Mesenchymal stem cell (in vitro differentiated cells and primary cell): ENCODE data around the gene MARCKSL1.
A peak's percentile ranks its signal among the peaks of the same experiment; 100 is the strongest.

Experiments
- DNase-seq: peaks from one replicate; pipeline ENCODE4 v3.0.0-alpha.2; 2013
- H2AFZ ChIP-seq: one replicate; pipeline ENCODE4 v1.6.1; 2013; ENCODE audit warnings: low read depth, mild to moderate bottlenecking, control low read depth, inconsistent platforms, low read length, moderate library complexity
- H2AK5ac ChIP-seq: 2 replicates; pipeline ENCODE4 v1.6.1; 2013; ENCODE audit warnings: low read length, moderate library complexity, mild to moderate bottlenecking, inconsistent platforms; ENCODE audit not compliant: severe bottlenecking
- H2BK120ac ChIP-seq: one replicate; pipeline ENCODE4 v1.6.1; 2013; ENCODE audit warnings: low read depth, mild to moderate bottlenecking, inconsistent platforms, low read length, moderate library complexity
- H2BK12ac ChIP-seq, 2 experiments: one replicate each; pipeline ENCODE4 v1.6.1; 2013; ENCODE audit warnings: inconsistent platforms in 2 of 2, low read length in 2 of 2, mild to moderate bottlenecking in 2 of 2, moderate library complexity in 2 of 2, control low read depth in 1 of 2
- H2BK15ac ChIP-seq: one replicate; pipeline ENCODE4 v1.6.1; 2013; ENCODE audit warnings: mild to moderate bottlenecking, low read depth, inconsistent platforms; ENCODE audit not compliant: poor library complexity, severe bottlenecking
- H2BK5ac ChIP-seq: 2 replicates; pipeline ENCODE4 v1.6.1; 2013; ENCODE audit warnings: low read depth, mild to moderate bottlenecking, low read length, control low read depth, inconsistent platforms; ENCODE audit not compliant: poor library complexity, severe bottlenecking
- H3K14ac ChIP-seq, 2 experiments: one replicate each; pipeline ENCODE4 v1.6.1; 2013; ENCODE audit warnings: inconsistent platforms in 2 of 2, low read length in 2 of 2, control low read depth in 1 of 2, mild to moderate bottlenecking in 1 of 2, moderate library complexity in 1 of 2
- H3K18ac ChIP-seq, 2 experiments: one replicate each; pipeline ENCODE4 v1.6.1; 2013; ENCODE audit warnings: inconsistent platforms in 2 of 2, low read length in 2 of 2, control low read depth in 1 of 2, low read depth in 1 of 2, mild to moderate bottlenecking in 1 of 2
- H3K23ac ChIP-seq, 2 experiments: one replicate each; pipeline ENCODE4 v1.6.1; 2013; ENCODE audit warnings: inconsistent platforms in 2 of 2, low read length in 2 of 2, mild to moderate bottlenecking in 2 of 2, moderate library complexity in 2 of 2, control low read depth in 1 of 2
- H3K27ac ChIP-seq: 2 replicates; pipeline ENCODE4 v1.5.1; 2013; ENCODE audit warnings: mild to moderate bottlenecking, moderate library complexity, low read length, control low read depth, inconsistent platforms; ENCODE audit not compliant: poor library complexity, severe bottlenecking
- H3K27me3 ChIP-seq, 2 experiments: 2 replicates each; pipeline versions ENCODE4 v1.6.1 to v1.7.0; 2013; ENCODE audit warnings: low read length in 2 of 2, mild to moderate bottlenecking in 2 of 2, moderate library complexity in 2 of 2, control low read depth in 1 of 2, inconsistent platforms in 1 of 2; ENCODE audit not compliant: control insufficient read depth in 1 of 2, insufficient read depth in 1 of 2
- H3K36me3 ChIP-seq, 2 experiments: 2 replicates each; pipeline versions ENCODE4 v1.6.1 to v1.7.0; 2013; ENCODE audit warnings: low read length in 2 of 2, control low read depth in 1 of 2, inconsistent platforms in 1 of 2, low read depth in 1 of 2, mild to moderate bottlenecking in 1 of 2; ENCODE audit not compliant: insufficient read depth in 2 of 2, control insufficient read depth in 1 of 2
- H3K4ac ChIP-seq, 2 experiments: one replicate each; pipeline ENCODE4 v1.6.1; 2013; ENCODE audit warnings: inconsistent platforms in 2 of 2, low read length in 2 of 2, mild to moderate bottlenecking in 2 of 2, moderate library complexity in 2 of 2, control low read depth in 1 of 2, low read depth in 1 of 2
- H3K4me1 ChIP-seq: 2 replicates; pipeline ENCODE4 v1.6.1; 2013; ENCODE audit warnings: low read depth, low read length, control low read depth; ENCODE audit not compliant: control insufficient read depth, insufficient read depth
- H3K4me2 ChIP-seq: 2 replicates; pipeline ENCODE4 v1.6.1; 2013; ENCODE audit warnings: low read length, mild to moderate bottlenecking, inconsistent platforms; ENCODE audit not compliant: poor library complexity, severe bottlenecking
- H3K4me3 ChIP-seq, 2 experiments: 2 replicates each; pipeline versions ENCODE4 v1.5.1 to v1.7.0; 2013; ENCODE audit warnings: low read length in 2 of 2, mild to moderate bottlenecking in 2 of 2, control low read depth in 1 of 2, low read depth in 1 of 2; ENCODE audit not compliant: insufficient read depth in 1 of 2
- H3K79me1 ChIP-seq: replicated peaks from 2 replicates; pipeline ENCODE4 v1.6.1; 2013; ENCODE audit warnings: mild to moderate bottlenecking, control low read depth, low read length, inconsistent platforms; ENCODE audit not compliant: poor library complexity, severe bottlenecking
- H3K9ac ChIP-seq: 2 replicates; pipeline ENCODE4 v1.7.0; 2013; ENCODE audit warnings: mild to moderate bottlenecking, low read length, moderate library complexity
- H3K9me3 ChIP-seq: 2 replicates; pipeline ENCODE4 v1.7.0; 2013; ENCODE audit warnings: mild to moderate bottlenecking, low read length; ENCODE audit not compliant: control insufficient read depth
- H4K8ac ChIP-seq: one replicate; pipeline ENCODE4 v1.6.1; 2013; ENCODE audit warnings: inconsistent platforms, mild to moderate bottlenecking, low read length, moderate library complexity
- H4K91ac ChIP-seq: one replicate; pipeline ENCODE4 v1.6.1; 2013; ENCODE audit warnings: mild to moderate bottlenecking, low read length, inconsistent platforms
- WGBS: methylation state at CpG from one replicate; pipeline ENCODE4 v1.1.7; 2013; ENCODE audit warnings: mixed read lengths; 5-methylcytosine and 5-hydroxymethylcytosine counted together

MARCKSL1 gene

DNA sequence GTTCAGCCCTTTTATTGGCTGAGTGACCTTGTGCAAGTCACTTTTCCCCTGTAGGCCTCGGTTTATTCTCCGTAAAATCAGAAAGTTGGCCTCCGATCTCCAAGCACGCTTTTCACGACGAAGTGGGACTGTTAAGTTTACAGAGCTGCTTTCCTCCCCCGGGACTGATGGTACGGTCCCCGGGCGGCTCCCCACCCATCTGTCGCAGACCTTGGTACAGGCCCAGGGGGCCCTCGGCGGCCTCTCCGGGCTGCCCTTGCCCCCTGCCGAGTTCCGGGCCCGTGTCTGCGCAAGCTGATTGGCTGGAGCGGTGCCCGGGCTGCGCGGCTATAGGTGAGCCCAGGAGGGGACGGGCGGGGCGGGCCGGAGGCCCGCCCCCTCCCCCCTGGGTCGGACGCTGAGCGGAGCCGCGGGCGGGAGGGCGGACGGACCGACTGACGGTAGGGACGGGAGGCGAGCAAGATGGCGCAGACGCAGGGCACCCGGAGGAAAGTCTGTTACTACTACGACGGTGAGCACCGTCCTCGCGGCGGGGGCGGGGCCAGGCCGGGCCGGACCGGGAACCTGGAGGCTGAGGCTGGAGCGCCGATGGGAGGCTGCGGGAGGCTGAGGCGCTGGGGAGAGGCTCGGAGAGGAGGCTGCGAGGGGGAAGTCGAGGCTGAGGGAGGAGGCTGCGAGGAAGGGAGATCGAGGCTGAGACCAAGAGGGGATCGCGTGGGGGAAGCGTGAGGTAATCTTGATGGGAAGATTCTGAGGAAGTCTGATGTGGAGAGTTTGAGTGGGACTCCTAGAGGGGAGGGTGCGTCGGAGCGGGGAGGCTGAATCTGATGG is 44.1 kb downstream of the MARCKSL1 start, which contains the start of gene HDAC1:
Gene HDAC1, plus strand, starts transcription at position 376 of the 831 bp plus-strand sequence. Its CDS starts 87 bp downstream, at position 463.
- peaks cover 2% of the 10 kb centered on the region for H3K79me1 ChIP-seq
- peak; percentile 95 for DNase-seq
- H2AFZ ChIP-seq: peak within 1 kb of the TSS; percentile 58
- H3K36me3 ChIP-seq: peaks cover 0 to 3% of the 10 kb centered on the region in 2 experiments
- peak within 1 kb of the TSS; percentile 53 for H2AK5ac ChIP-seq
- H4K8ac ChIP-seq: peak within 1 kb of the TSS; percentile 97
- H3K27ac ChIP-seq: peak within 1 kb of the TSS; percentile 64
- H2BK5ac ChIP-seq: peak within 1 kb of the TSS; percentile 71
- peak within 1 kb of the TSS; percentile 96 for H2BK120ac ChIP-seq
- H3K4me1 ChIP-seq: peaks cover 7% of the 10 kb centered on the region
- no peaks in the 10 kb centered on the region for H3K27me3 ChIP-seq
- H4K91ac ChIP-seq: peak within 1 kb of the TSS; percentile 95
- H3K4me2 ChIP-seq: peak within 1 kb of the TSS; percentile 67
- peak within 1 kb of the TSS; percentile 78 to 94 for H3K4me3 ChIP-seq
- H2BK15ac ChIP-seq: peak within 1 kb of the TSS; percentile 77
- peak within 1 kb of the TSS; percentile 3 to 46 for H2BK12ac ChIP-seq
- H3K9ac ChIP-seq: peak within 1 kb of the TSS; percentile 87
- H3K18ac ChIP-seq: peak within 1 kb of the TSS; percentile 69 to 99
- WGBS: 1% methylated on average over 61 of the region's 67 CpGs
- peak within 1 kb of the TSS in 1 of 2 experiments; percentile 23 for H3K14ac ChIP-seq
- H3K9me3 ChIP-seq: no peaks in the 10 kb centered on the region
- peak within 1 kb of the TSS; percentile 40 to 96 for H3K4ac ChIP-seq
- H3K23ac ChIP-seq: no peak within 1 kb of the TSS

DNA sequence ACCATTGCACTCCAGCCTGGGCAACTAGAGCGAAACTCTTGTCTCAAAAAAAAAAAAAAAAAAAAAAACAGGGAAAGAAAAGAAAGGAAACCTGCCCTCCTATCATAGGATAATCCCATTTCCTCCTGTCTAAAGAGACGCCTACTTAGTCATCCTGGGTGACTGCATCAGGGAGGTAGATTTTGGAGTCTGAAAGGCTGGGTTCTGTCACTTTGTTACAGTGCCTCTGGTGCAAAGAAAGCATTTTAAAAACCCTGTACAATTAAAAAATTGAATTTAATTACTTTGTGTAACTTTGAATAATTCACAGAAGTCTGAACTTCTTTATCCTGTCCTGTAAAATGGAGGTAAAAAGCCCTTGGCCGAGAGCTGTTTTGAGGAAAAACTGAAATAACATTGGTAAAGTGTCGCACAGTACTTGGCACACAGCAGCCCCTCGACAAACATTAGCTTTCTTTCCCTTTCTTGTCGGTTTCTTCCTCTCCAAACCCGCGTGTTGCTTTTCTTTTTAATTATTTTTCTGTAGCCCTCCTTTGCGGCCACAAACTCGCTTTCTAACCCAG is 44.8 kb downstream of the MARCKSL1 start:
- 77% methylated on average over 8 of the region's 10 CpGs for WGBS
- H3K23ac ChIP-seq: no peak overlapping the region
- H2BK120ac ChIP-seq: no peak overlapping the region
- no peak overlapping the region for H4K8ac ChIP-seq
- peak overlapping the region; percentile 26 for H3K4me2 ChIP-seq
- H2BK12ac ChIP-seq: peak overlapping the region in 1 of 2 experiments; percentile 3
- no peaks in the 10 kb centered on the region for H3K27me3 ChIP-seq
- H3K4ac ChIP-seq: peak overlapping the region in 1 of 2 experiments; percentile 6
- peaks cover 7% of the 10 kb centered on the region for H3K4me1 ChIP-seq
- H3K79me1 ChIP-seq: peaks cover 2% of the 10 kb centered on the region
- peak overlapping the region; percentile 87 for H3K9ac ChIP-seq
- H4K91ac ChIP-seq: no peak overlapping the region
- H3K36me3 ChIP-seq: peaks cover 0 to 3% of the 10 kb centered on the region in 2 experiments
- no peaks in the 10 kb centered on the region for H3K9me3 ChIP-seq
- H3K18ac ChIP-seq: no peak overlapping the region
- peak; percentile 45 for DNase-seq
- H2BK15ac ChIP-seq: no peak overlapping the region
- H3K14ac ChIP-seq: no peak overlapping the region
- H3K27ac ChIP-seq: peak overlapping the region; percentile 58
- H3K4me3 ChIP-seq: peak overlapping the region in 1 of 2 experiments; percentile 94
- no peak overlapping the region for H2AFZ ChIP-seq
- peak overlapping the region; percentile 10 for H2BK5ac ChIP-seq
- peak overlapping the region; percentile 53 for H2AK5ac ChIP-seq

DNA sequence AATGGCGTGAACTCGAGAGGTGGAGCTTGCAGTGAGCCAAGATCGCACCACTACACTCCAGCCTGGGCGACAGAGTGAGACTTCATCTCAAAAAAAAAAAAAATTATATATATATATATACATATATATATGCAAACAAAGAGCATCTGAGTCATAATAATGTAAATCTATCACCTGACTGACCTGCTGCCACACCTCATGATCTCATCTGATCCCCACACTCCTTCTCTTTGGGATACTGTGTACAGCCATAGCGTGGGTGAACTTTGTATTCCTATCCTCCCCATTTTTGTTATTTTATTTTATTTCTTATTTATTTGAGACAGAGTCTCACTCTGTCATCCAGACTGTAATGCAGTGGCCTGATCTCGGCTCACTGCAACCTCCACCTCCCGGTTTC is 46.8 kb downstream of the MARCKSL1 start:
- Histone ChIP-seq H2BK120ac (no peak overlapping the region), H2BK5ac (no peak overlapping the region), H3K18ac (no peak overlapping the region), H3K4me2 (no peak overlapping the region), H4K91ac (no peak overlapping the region), H3K4me3 (no peak overlapping the region), H3K9me3 (no peaks in the 10 kb centered on the region), H3K27ac (no peak overlapping the region), H3K4ac (no peak overlapping the region), H2BK15ac (no peak overlapping the region), H2AFZ (no peak overlapping the region), H2BK12ac (no peak overlapping the region), H3K27me3 (no peaks in the 10 kb centered on the region), H3K36me3 (no peaks in the 10 kb centered on the region), H2AK5ac (no peak overlapping the region), H3K79me1 (peaks cover 1% of the 10 kb centered on the region), H3K14ac (no peak overlapping the region), H4K8ac (no peak overlapping the region), H3K9ac (no peak overlapping the region), H3K4me1 (peaks cover 5% of the 10 kb centered on the region), H3K23ac (no peak overlapping the region)
- 99% methylated on average over 2 of the region's 7 CpGs for WGBS
- no peak for DNase-seq

DNA sequence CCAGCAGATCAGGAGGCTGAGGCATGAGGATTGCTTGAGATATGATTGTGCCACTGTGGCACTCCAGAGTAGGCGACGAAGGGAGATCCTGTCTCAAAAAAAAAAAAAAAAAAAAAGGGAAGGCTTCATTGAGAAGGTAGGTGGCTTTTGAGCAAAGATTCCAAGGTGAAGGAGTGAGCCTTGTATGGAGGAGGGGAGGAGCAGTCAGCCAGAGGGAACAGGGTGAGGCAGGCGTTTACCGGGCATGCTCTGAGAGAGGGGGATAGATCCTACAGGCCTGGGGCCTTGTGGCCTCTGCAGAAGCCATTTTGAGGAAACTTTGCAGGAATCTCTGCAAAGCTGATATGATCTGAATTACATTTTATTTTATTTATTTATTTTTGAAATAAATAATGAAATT is 49.3 kb downstream of the MARCKSL1 start:
- Histone ChIP-seq H3K27me3 (no peaks in the 10 kb centered on the region), H4K91ac (no peak overlapping the region), H3K4ac (no peak overlapping the region), H2BK5ac (no peak overlapping the region), H3K4me2 (no peak overlapping the region), H3K18ac (no peak overlapping the region), H3K27ac (no peak overlapping the region), H2AK5ac (no peak overlapping the region), H2BK12ac (no peak overlapping the region), H2BK15ac (no peak overlapping the region), H3K4me3 (no peak overlapping the region), H3K23ac (no peak overlapping the region), H2BK120ac (no peak overlapping the region), H3K4me1 (no peaks in the 10 kb centered on the region), H3K14ac (no peak overlapping the region), H3K9me3 (no peaks in the 10 kb centered on the region), H4K8ac (no peak overlapping the region), H3K9ac (no peak overlapping the region), H2AFZ (no peak overlapping the region), H3K79me1 (no peaks in the 10 kb centered on the region), H3K36me3 (no peaks in the 10 kb centered on the region)
- WGBS: 99% methylated on average over 2 of the region's 4 CpGs
- DNase-seq: no peak
